GM20431 (cell line): ENCODE results near the gene MAP7D3.
"Not testable (repeated sequence)": the region's sequence is repeated elsewhere in the genome, so short reads cannot be mapped to it uniquely, and the experiment has no call there.

ENCODE experiments used
- in situ Hi-C: fragments of 300-500 bp; cut with MseI, MboI; formaldehyde crosslinking; loops from one replicate; pipeline ENCODE4 v1.15.0; 2020; ENCODE audit warnings: low sequenced_read_pairs; ENCODE audit not compliant: unreplicated experiment

Gene MAP7D3

GRCh38 chrX:136189222-136189621 lies 62.0 kb downstream of the MAP7D3 start:
- in situ Hi-C loops = no loop called here

- in situ Hi-C loops = no loop called here
These were observed 65.2 kb downstream of the MAP7D3 start for GRCh38 chrX:136186023-136186413.

DNA sequence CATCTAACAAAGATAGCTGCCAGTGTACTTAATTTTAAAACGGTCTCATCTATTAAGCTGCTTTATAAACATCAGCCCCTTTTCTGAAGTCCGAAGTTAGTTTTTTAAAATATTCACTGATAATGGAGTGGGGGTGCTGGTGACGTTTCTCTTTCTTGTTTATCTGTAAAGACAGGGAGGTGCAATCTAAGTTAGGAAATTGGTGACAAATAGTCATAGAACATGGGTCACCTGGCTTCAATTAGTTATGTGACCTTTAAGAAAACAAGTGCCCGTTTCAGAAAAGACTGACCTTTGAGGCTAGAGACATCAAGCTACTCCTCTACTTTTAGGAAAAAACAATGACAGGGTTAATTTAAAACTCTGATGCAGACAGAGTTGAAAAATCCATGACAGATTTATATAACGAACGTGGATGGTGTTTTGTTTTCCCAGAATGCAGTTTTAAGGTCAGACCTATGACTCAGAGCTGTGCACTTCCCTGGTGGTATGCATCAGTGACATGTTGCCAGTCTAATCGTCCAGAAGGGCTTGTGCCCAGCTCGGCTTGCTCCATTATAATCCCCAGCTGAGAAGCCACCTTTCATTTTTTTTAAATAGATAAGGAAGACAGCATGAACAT lies 65.7 kb downstream of the MAP7D3 start:
- in situ Hi-C loops = no loop called here

DNA sequence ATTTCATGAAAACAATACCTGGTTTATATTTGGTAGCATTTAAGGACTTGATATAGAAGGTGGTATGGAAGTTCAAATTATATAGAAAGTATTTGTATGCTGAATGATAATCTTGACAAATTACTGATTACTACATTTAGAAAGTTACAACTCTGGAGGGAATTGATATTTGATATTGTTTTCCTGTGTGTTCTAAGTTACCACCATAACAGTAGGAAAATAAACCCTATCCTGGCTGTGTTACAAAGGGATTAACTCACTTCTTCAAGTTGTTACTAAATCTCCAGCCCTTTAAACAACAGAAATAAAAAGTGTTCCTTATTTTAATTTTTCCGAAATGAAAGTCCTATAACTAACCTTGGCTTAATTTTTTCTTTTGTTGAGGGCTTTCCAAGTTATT lies 67.3 kb downstream of the MAP7D3 start:
- in situ Hi-C loops = no loop called here

DNA sequence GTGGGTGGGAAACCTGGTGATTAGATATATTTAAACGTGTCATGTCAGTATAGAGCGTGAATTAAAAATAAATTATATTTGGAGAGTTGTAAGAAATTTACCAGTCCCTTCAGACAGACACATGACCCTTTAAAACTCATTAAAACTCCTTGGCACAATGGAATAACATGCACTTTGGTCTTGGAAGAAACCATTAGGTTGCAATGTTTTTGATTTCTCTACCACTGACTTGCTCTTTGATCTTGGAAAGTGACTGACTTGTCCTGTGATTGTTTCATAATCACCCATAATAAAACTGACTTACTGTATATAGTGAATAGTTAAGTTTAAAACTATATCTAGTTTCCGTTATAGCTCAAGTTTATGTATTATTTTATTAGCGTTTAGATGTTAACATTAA lies 68.0 kb downstream of the MAP7D3 start:
- in situ Hi-C loops = no loop called here

DNA sequence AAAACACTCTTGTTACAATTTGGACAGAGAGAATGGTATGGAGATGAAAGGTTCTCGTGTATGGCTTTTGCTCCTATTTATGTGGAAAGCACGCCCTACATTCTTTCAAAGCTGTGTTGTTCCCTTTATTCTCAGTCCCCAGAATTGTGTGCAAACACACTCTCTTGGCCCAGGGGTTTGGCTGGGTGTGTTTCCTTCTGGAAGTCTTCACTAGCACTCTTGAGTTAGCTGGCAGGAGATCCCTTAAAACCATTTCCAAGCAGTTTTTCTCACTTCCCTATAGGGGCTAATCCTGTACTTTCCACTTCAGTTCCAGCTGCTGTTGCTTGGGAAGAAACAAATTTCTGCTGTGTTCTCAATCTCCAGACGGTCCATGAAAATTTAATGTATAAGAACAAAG lies 68.8 kb downstream of the MAP7D3 start:
- in situ Hi-C loops = no loop called here

DNA sequence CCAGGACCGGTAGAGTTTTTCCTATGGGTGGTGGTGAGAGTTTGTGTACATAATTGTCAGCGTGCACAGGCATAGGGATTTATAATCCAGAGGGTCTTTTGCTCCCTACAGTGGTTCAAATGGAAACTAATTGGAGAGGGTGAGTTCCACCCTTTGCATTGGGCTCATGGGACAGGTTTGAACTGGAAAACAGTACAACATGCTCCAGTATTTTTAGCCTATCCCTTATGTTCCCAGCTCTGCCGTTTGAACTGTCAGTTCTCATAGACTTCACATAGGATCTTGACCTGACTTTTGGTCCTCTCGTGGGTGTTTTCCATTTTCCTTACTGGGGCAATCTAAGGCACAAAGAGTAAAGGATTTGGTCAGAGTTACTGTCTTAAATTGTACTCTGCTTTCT lies 72.1 kb downstream of the MAP7D3 start:
- in situ Hi-C loops = no loop called here

DNA sequence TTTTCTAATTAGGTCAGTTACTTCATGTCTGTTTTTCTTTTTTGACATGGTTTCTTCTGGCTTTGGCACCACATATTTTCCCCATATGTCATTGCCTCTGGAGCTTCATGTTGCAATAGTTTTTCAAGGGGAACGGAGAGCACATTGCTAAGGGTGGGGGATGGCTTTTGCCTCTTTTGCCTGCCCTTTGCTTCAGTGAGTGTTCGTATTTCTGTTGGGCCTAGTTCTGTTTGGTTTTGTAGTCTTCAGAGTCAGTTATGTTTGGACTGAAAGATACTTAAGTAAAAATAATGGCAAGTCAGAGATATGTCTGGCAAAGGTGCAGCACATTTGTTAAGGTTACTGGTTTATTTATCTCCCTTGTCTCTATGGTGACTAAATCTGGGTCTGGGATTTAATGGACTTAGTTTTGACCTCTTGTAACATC lies 74.8 kb downstream of the MAP7D3 start:
- in situ Hi-C loops = no loop called here

GRCh38 chrX:136171420-136171819 lies 79.8 kb downstream of the MAP7D3 start:
- in situ Hi-C loops = no loop called here

GRCh38 chrX:136170139-136170800 lies 80.9 kb downstream of the MAP7D3 start:
- in situ Hi-C loops = no loop called here

- in situ Hi-C loops = no loop called here
These were observed 82.1 kb downstream of the MAP7D3 start for GRCh38 chrX:136168929-136169735.

GRCh38 chrX:136167989-136168388 lies 83.2 kb downstream of the MAP7D3 start:
- in situ Hi-C loops = not testable (repeated sequence)

- in situ Hi-C loops = no loop called here
These were observed 84.9 kb downstream of the MAP7D3 start for GRCh38 chrX:136166221-136166855.

GRCh38 chrX:136165406-136165805 lies 85.8 kb downstream of the MAP7D3 start:
- in situ Hi-C loops = no loop called here

DNA sequence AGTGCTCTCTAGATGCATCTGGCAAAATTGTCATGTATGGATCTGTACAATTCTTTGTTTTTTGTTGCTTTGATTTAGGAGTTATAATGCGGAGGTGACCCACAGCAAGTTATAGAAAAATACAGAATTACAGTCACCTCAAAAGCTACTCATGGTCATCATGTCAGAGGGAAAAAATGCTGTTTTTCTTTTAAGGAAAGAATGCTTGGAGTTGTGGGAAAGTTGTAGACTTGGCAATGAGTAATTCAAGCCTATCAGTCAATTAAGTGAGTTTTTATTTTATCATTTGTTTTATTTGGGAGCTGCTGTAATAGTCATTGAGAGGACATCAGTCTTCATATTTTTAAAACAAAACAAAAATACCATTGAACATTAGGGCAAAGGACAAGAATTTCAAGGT lies 87.5 kb downstream of the MAP7D3 start:
- in situ Hi-C loops = no loop called here
